HEK293 (cell line): Measurements from ENCODE around the gene PGM2.

ENCODE experiments used
- CTCF ChIA-PET: fragments of 350-600 bp; formaldehyde crosslinking; extraction: SDS; loops from one replicate; lab custom pipeline; 2021; ENCODE audit warnings: antibody characterized with exemption; lab: Yijun Ruan, JAX
- POLR2A ChIA-PET: fragments of 300-600 bp; formaldehyde crosslinking; extraction: SDS; loops from one replicate; lab custom pipeline; 2020; ENCODE audit warnings: antibody characterized with exemption, inconsistent platforms; lab: Yijun Ruan, JAX
- H3K27ac ChIP-seq: fragments of 200-500 bp; sonication (Bioruptor generic); 2 replicates; pipeline ENCODE4 v1.5.1; 2014; ENCODE audit warnings: low read depth, low read length, control low read depth, inconsistent platforms; ENCODE audit errors: extremely low read depth
- H3K36me3 ChIP-seq, 2 experiments: fragments of 200-500 bp in 1 of 2; sonication (Bioruptor generic) in 1 of 2; 1 replicate in 1 of 2; 2 replicates in 1 of 2; pipeline ENCODE4 v1.5.1; 2014 to 2017; ENCODE audit warnings: inconsistent platforms in 2 of 2, low read length in 2 of 2; ENCODE audit not compliant: control insufficient read depth in 2 of 2, insufficient read depth in 1 of 2
- H3K4me1 ChIP-seq: fragments of 200-500 bp; sonication (Bioruptor generic); 2 replicates; pipeline ENCODE4 v1.5.1; 2014; ENCODE audit warnings: mild to moderate bottlenecking, low read length, inconsistent platforms; ENCODE audit not compliant: control insufficient read depth, insufficient read depth
- H3K4me3 ChIP-seq: 2 replicates; pipeline ENCODE4 v1.5.1; 2011; ENCODE audit warnings: low read depth, mild to moderate bottlenecking, control low read depth, low read length, moderate library complexity
- H3K9me3 ChIP-seq: fragments of 200-500 bp; sonication (Bioruptor generic); 2 replicates; pipeline ENCODE4 v1.5.1; 2014; ENCODE audit warnings: low read depth, low read length, inconsistent platforms; ENCODE audit not compliant: control insufficient read depth, insufficient read depth
- BCL11B ChIP-seq: fragments of 450-650 bp; formaldehyde crosslinking; IDR thresholded peaks from 2 replicates; pipeline ENCODE4 v1.5.1; 2016; ENCODE audit warnings: low read depth, missing biosample characterization, missing genetic modification characterization
- OSR2 ChIP-seq: fragments of 450-650 bp; formaldehyde crosslinking; IDR thresholded peaks from 2 replicates; pipeline ENCODE4 v1.5.1; 2016; ENCODE audit warnings: missing biosample characterization, missing genetic modification characterization
- OVOL3 ChIP-seq: fragments of 450-650 bp; formaldehyde crosslinking; IDR thresholded peaks from 2 replicates; pipeline ENCODE4 v1.5.1; 2016; ENCODE audit warnings: missing biosample characterization, missing genetic modification characterization
- PRDM1 ChIP-seq: fragments of 450-650 bp; formaldehyde crosslinking; IDR thresholded peaks from 2 replicates; pipeline ENCODE4; 2016; ENCODE audit warnings: missing biosample characterization, missing genetic modification characterization
- SCRT2 ChIP-seq: fragments of 450-650 bp; formaldehyde crosslinking; IDR thresholded peaks from 2 replicates; pipeline ENCODE4 v1.5.1; 2016; ENCODE audit warnings: missing biosample characterization, missing genetic modification characterization
- YY2 ChIP-seq: fragments of 450-650 bp; formaldehyde crosslinking; IDR thresholded peaks from 2 replicates; pipeline ENCODE4 v1.5.1; 2016; ENCODE audit warnings: missing biosample characterization, missing genetic modification characterization
- ZBTB17 ChIP-seq: fragments of 450-650 bp; formaldehyde crosslinking; IDR thresholded peaks from 2 replicates; pipeline ENCODE4 v1.5.1; 2016; ENCODE audit warnings: missing biosample characterization, missing genetic modification characterization
- ZBTB21 ChIP-seq: fragments of 450-650 bp; formaldehyde crosslinking; IDR thresholded peaks from 2 replicates; pipeline ENCODE4 v1.5.1; 2017; ENCODE audit warnings: missing biosample characterization, missing genetic modification characterization
- ZBTB6 ChIP-seq: fragments of 450-650 bp; formaldehyde crosslinking; IDR thresholded peaks from 2 replicates; pipeline ENCODE4 v1.5.1; 2017; ENCODE audit warnings: missing biosample characterization, missing genetic modification characterization
- ZNF140 ChIP-seq: fragments of 450-650 bp; formaldehyde crosslinking; IDR thresholded peaks from 2 replicates; pipeline ENCODE4 v1.5.1; 2016; ENCODE audit warnings: missing biosample characterization, missing genetic modification characterization
- ZNF146 ChIP-seq: fragments of 450-650 bp; formaldehyde crosslinking; IDR thresholded peaks from 2 replicates; pipeline ENCODE4 v1.5.1; 2016; ENCODE audit warnings: missing biosample characterization, missing genetic modification characterization
- ZNF155 ChIP-seq: fragments of 450-650 bp; formaldehyde crosslinking; IDR thresholded peaks from 2 replicates; pipeline ENCODE4 v1.5.1; 2016; ENCODE audit warnings: missing biosample characterization, missing genetic modification characterization
- ZNF341 ChIP-seq: fragments of 450-650 bp; formaldehyde crosslinking; IDR thresholded peaks from 2 replicates; pipeline ENCODE4; 2016; ENCODE audit warnings: low read depth, missing biosample characterization, missing genetic modification characterization
- ZNF433 ChIP-seq: fragments of 450-650 bp; formaldehyde crosslinking; IDR thresholded peaks from 2 replicates; pipeline ENCODE4 v1.5.1; 2016; ENCODE audit warnings: missing biosample characterization, missing genetic modification characterization, low read depth
- ZNF600 ChIP-seq: fragments of 450-650 bp; formaldehyde crosslinking; IDR thresholded peaks from 2 replicates; pipeline ENCODE4 v1.5.1; 2016; ENCODE audit warnings: missing biosample characterization, missing genetic modification characterization
- ZNF610 ChIP-seq: fragments of 450-650 bp; formaldehyde crosslinking; IDR thresholded peaks from 2 replicates; pipeline ENCODE4 v1.5.1; 2016; ENCODE audit warnings: missing biosample characterization, missing genetic modification characterization, borderline replicate concordance
- ZNF76 ChIP-seq: fragments of 450-650 bp; formaldehyde crosslinking; IDR thresholded peaks from 2 replicates; pipeline ENCODE4; 2016; ENCODE audit warnings: low read depth, missing biosample characterization, missing genetic modification characterization, borderline replicate concordance
- ZNF776 ChIP-seq: fragments of 450-650 bp; formaldehyde crosslinking; IDR thresholded peaks from 2 replicates; pipeline ENCODE4 v1.5.0; 2017; ENCODE audit warnings: missing biosample characterization, missing genetic modification characterization, borderline replicate concordance
- ZNF785 ChIP-seq: fragments of 450-650 bp; formaldehyde crosslinking; IDR thresholded peaks from 2 replicates; pipeline ENCODE4 v1.5.1; 2016; ENCODE audit warnings: missing biosample characterization, missing genetic modification characterization
- ZSCAN30 ChIP-seq: fragments of 450-650 bp; IDR thresholded peaks from 2 replicates; pipeline ENCODE4 v1.5.1; 2018; ENCODE audit warnings: missing biosample characterization, mild to moderate bottlenecking, missing genetic modification characterization, moderate library complexity
- ZSCAN4 ChIP-seq: fragments of 450-650 bp; formaldehyde crosslinking; IDR thresholded peaks from 2 replicates; pipeline ENCODE4 v1.5.1; 2017; ENCODE audit warnings: missing biosample characterization, missing genetic modification characterization

Gene PGM2

DNA sequence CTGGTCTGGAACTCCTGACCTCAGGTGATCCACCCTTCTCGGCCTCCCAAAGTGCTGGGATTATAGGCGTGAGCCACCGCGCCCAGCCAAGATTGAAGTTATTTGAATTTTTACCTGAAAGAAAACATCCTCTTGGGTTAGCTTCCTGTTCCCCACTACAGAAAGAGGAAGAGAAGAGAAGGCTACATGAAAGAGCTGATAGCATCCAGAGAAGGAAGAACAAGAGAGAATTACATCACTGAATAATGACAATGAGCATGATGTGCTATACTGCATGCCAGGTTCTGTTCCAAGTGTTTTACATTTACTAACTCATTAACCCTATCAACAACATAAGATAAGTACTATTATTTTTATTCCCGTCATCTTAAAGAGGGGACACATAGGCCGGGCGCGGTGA lies 52.9 kb downstream of the PGM2 start:
- ChIA-PET CTCF (no interaction called here), POLR2A (interaction anchor here (0.6 kb wide), 1 partner anchor 11 kb away, joined by 7 read pairs; no protein-coding TSS in a partner anchor)
- no peak overlapping the region for H3K4me3 ChIP-seq
- H3K27ac ChIP-seq = no peak overlapping the region
- H3K36me3 ChIP-seq = no peaks in the 10 kb centered on the region
- H3K4me1 ChIP-seq = peaks cover 4% of the 10 kb centered on the region
- TF ChIP-seq OSR2 (tag by site-specific recombination) (no peak), ZNF76 (tag by site-specific recombination) (no peak), ZSCAN30 (tag by site-specific recombination) (no peak), ZNF341 (tag by site-specific recombination) (no peak), ZNF776 (no peak), YY2 (tag by site-specific recombination) (no peak), ZBTB21 (tag by site-specific recombination) (no peak), SCRT2 (no peak), ZNF433 (tag by site-specific recombination) (no peak), ZSCAN4 (tag by site-specific recombination) (no peak), PRDM1 (tag by site-specific recombination) (no peak)
- no peaks in the 10 kb centered on the region for H3K9me3 ChIP-seq

- TF ChIP-seq ZNF600 (tag by site-specific recombination) (no peak), ZNF155 (no peak), ZNF785 (no peak), BCL11B (tag by site-specific recombination) (no peak)
- H3K4me1 ChIP-seq = peaks cover 4% of the 10 kb centered on the region; the same call in 1 of the 2 replicates
- H3K27ac ChIP-seq = no peak overlapping the region
- H3K9me3 ChIP-seq = no peaks in the 10 kb centered on the region
- H3K36me3 ChIP-seq = no peaks in the 10 kb centered on the region
- no peak overlapping the region for H3K4me3 ChIP-seq
- ChIA-PET POLR2A (no interaction called here), CTCF (interaction anchor here (0.8 to 1.0 kb wide), 3 partner anchors 14 to 178 kb away, joined by 3 to 4 read pairs (median 3); no protein-coding TSS in a partner anchor)
These were observed 55.3 kb downstream of the PGM2 start for GRCh38 chr4:37881811-37882210.

DNA sequence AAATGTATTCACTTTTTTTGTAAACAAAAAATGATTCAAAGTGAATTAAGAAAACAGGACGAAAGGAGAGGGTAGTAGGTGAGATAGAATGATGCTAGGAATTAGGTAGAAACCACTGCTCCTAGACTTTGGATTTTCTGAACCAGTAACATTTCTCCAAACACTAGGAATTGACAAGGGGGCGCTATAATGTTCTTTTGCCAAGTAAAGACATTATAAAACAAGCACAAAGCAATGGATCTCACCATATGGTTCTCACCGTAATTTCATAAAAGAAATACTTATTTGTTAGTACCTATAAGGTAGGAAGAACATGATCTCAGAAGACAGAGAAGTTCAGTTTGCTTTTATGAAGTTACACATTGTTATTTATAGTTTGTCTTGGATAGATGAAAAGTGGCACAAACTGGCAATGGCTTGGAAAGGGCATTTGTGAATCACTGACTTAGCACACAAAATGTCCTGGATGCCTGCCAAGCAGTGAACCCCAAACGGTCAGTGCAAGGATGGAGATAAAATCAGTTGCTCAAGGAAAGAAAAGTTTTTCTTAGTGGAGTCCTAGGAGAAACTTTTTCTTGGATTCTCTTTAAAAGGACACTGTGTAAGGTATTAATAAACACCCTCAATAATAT lies 56.3 kb downstream of the PGM2 start:
- no peaks in the 10 kb centered on the region for H3K9me3 ChIP-seq
- no peak overlapping the region for H3K27ac ChIP-seq
- ChIA-PET POLR2A (no interaction called here), CTCF (interaction anchor here (1.0 kb wide), 2 partner anchors 40 to 152 kb away, joined by 3 to 4 read pairs; no protein-coding TSS in a partner anchor)
- TF ChIP-seq OVOL3 (tag by site-specific recombination) = no peak
- TF ChIP-seq ZBTB6 (tag by site-specific recombination) = no peak
- TF ChIP-seq ZNF146 (tag by site-specific recombination) = no peak
- TF ChIP-seq ZNF610 (tag by site-specific recombination) = no peak
- no peak for TF ChIP-seq ZNF140 (tag by site-specific recombination)
- TF ChIP-seq ZBTB17 (tag by site-specific recombination) = peak; percentile 63
- no peak overlapping the region for H3K4me3 ChIP-seq
- H3K36me3 ChIP-seq = no peaks in the 10 kb centered on the region
- H3K4me1 ChIP-seq = no peaks in the 10 kb centered on the region
